HepG2 (cell line): ENCODE measurements around the gene FANCE. TPM values are rescaled to one million over a fixed set of nuclear protein-coding genes. Genes with fewer than 3 reads are reported as not detected.

ENCODE experiments used
- ATAC-seq: fragments of 200-7000 bp; cut with Tn5 transposase; 3 replicates; pipeline ENCODE4 v1.9.1; 2020; ENCODE audit warnings: mild to moderate bottlenecking, moderate library complexity
- BruUV-seq: library from RNA; stranded (reverse); fragments of 400-500 nt; replicated peaks from 2 replicates; lab custom pipeline; 2021; lab: Mats Ljungman, UMichigan
- CTCF ChIA-PET: fragments of 300-600 bp; formaldehyde crosslinking; extraction: SDS; loops from one replicate; lab custom pipeline; 2021; ENCODE audit warnings: low total read pairs, inconsistent platforms, low intra/inter-chr PET ratio; lab: Yijun Ruan, JAX
- POLR2A ChIA-PET: fragments of 350-600 bp; sonication (Branson Sonifier 250); formaldehyde crosslinking; loops from one replicate; lab custom pipeline; 2020; ENCODE audit warnings: antibody characterized with exemption, inconsistent platforms; lab: Yijun Ruan, JAX
- DNase-seq: peaks from one replicate; pipeline ENCODE4 v3.0.0-alpha.2; 2015; ENCODE audit warnings: low spot score
- FAIRE-seq: peaks from 3 replicates; lab custom pipeline; 2011; peaks lifted over from hg19 to GRCh38; lab: Jason Lieb, UNC
- H2AFZ ChIP-seq: one replicate; pipeline ENCODE4 v1.6.1; 2011; ENCODE audit warnings: low read length, inconsistent platforms
- H3K27ac ChIP-seq: fragments of 300-600 bp; 3 replicates; pipeline ENCODE4 v1.8.0; 2011; ENCODE audit warnings: mixed run types, mild to moderate bottlenecking, mixed read lengths, low read length, inconsistent platforms; ENCODE audit not compliant: insufficient read depth; ENCODE audit errors: extremely low read length
- H3K27me3 ChIP-seq, 2 experiments: fragments of 200-600 bp in 1 of 2; 2 replicates in 1 of 2; 3 replicates in 1 of 2; pipeline versions ENCODE4 v1.6.0 to v1.8.0; 2011; ENCODE audit warnings: low read length in 2 of 2, mild to moderate bottlenecking in 2 of 2, moderate library complexity in 2 of 2, inconsistent platforms in 1 of 2; ENCODE audit not compliant: insufficient read depth in 2 of 2, control insufficient read depth in 1 of 2
- H3K36me3 ChIP-seq, 2 experiments: fragments of 200-600 bp in 1 of 2; replicated peaks in 1 of 2; 2 replicates in 1 of 2; 3 replicates in 1 of 2; pipeline versions ENCODE4 v1.5.1 to v1.8.0; 2011; ENCODE audit warnings: low read length in 2 of 2, inconsistent platforms in 1 of 2; ENCODE audit not compliant: insufficient read depth in 2 of 2, control insufficient read depth in 1 of 2
- H3K4me1 ChIP-seq: 2 replicates; pipeline ENCODE4 v1.5.1; 2012; ENCODE audit warnings: low read length, inconsistent platforms; ENCODE audit not compliant: insufficient read depth
- H3K4me2 ChIP-seq: 2 replicates; pipeline ENCODE4 v1.6.0; 2011; ENCODE audit warnings: low read depth, low read length, inconsistent platforms
- H3K4me3 ChIP-seq, 3 experiments: fragments of 200-600 bp in 1 of 3; sonication (generic), shearing (Covaris generic) in 1 of 3; replicated peaks in 1 of 3; 2 replicates each; pipeline ENCODE4 v1.5.1; 2011 to 2016; ENCODE audit warnings: low read length in 3 of 3, inconsistent platforms in 2 of 3, low read depth in 2 of 3, mild to moderate bottlenecking in 2 of 3, control low read depth in 1 of 3, mixed read lengths in 1 of 3; ENCODE audit not compliant: insufficient read depth in 1 of 3
- H3K79me2 ChIP-seq: one replicate; pipeline ENCODE4 v1.6.1; 2011; ENCODE audit warnings: low read length, inconsistent platforms; ENCODE audit not compliant: insufficient read depth
- H3K9ac ChIP-seq: 2 replicates; pipeline ENCODE4 v1.6.0; 2011; ENCODE audit warnings: mild to moderate bottlenecking, low read depth, low read length, inconsistent platforms; ENCODE audit not compliant: insufficient read depth
- H3K9me3 ChIP-seq: 2 replicates; pipeline ENCODE4 v1.5.1; 2012; ENCODE audit warnings: mild to moderate bottlenecking, low read length
- H4K20me1 ChIP-seq: 2 replicates; pipeline ENCODE4 v1.6.0; 2011; ENCODE audit warnings: inconsistent platforms, mild to moderate bottlenecking, low read length, moderate library complexity; ENCODE audit not compliant: insufficient read depth
- ARNTL ChIP-seq: sonication (generic); formaldehyde crosslinking; IDR thresholded peaks from 2 replicates; pipeline ENCODE4 v1.4.0; 2020; ENCODE audit warnings: mild to moderate bottlenecking, missing genetic modification reagents
- CC2D1A ChIP-seq: sonication (generic); formaldehyde crosslinking; IDR thresholded peaks from 2 replicates; pipeline ENCODE4 v1.8.1; 2023; ENCODE audit warnings: mild to moderate bottlenecking, missing genetic modification reagents
- ETS1 ChIP-seq: sonication (generic); formaldehyde crosslinking; IDR thresholded peaks from 2 replicates; pipeline ENCODE4 v1.4.0; 2020; ENCODE audit warnings: missing genetic modification reagents
- GATAD2A ChIP-seq: IDR thresholded peaks from 2 replicates; pipeline ENCODE4 v1.6.1; 2016
- GLMP ChIP-seq: sonication (generic); formaldehyde crosslinking; IDR thresholded peaks from 2 replicates; pipeline ENCODE4 v1.9.0; 2021; ENCODE audit warnings: missing genetic modification reagents, mild to moderate bottlenecking, borderline replicate concordance
- JARID2 ChIP-seq: sonication (generic); formaldehyde crosslinking; IDR thresholded peaks from 2 replicates; pipeline ENCODE4 v1.8.1; 2023; ENCODE audit warnings: missing genetic modification reagents, inconsistent platforms; ENCODE audit not compliant: insufficient replicate concordance
- POLR2AphosphoS2 ChIP-seq: IDR thresholded peaks from 2 replicates; pipeline ENCODE4 v1.6.1; 2011; ENCODE audit warnings: low read depth, low read length, improper control_type of control experiment
- REXO4 ChIP-seq: sonication (generic); formaldehyde crosslinking; IDR thresholded peaks from 2 replicates; pipeline ENCODE4 v1.8.0; 2022; ENCODE audit warnings: missing genetic modification reagents, mild to moderate bottlenecking, borderline replicate concordance
- SALL2 ChIP-seq: sonication (generic); formaldehyde crosslinking; IDR thresholded peaks from 2 replicates; pipeline ENCODE4 v1.8.1; 2023; ENCODE audit warnings: mild to moderate bottlenecking, missing genetic modification reagents, inconsistent platforms
- ZMYM2 ChIP-seq: sonication (generic); formaldehyde crosslinking; IDR thresholded peaks from 2 replicates; pipeline ENCODE4 v1.8.0; 2022; ENCODE audit warnings: mild to moderate bottlenecking, missing genetic modification reagents
- ZNF138 ChIP-seq: sonication (generic); formaldehyde crosslinking; IDR thresholded peaks from 2 replicates; pipeline ENCODE4 v1.5.0; 2020; ENCODE audit warnings: mild to moderate bottlenecking, low read depth, missing genetic modification reagents
- ZNF343 ChIP-seq: sonication (generic); formaldehyde crosslinking; IDR thresholded peaks from 2 replicates; pipeline ENCODE4 v1.4.0; 2020; ENCODE audit warnings: mild to moderate bottlenecking, missing genetic modification reagents
- ZNF460 ChIP-seq: sonication (generic); formaldehyde crosslinking; IDR thresholded peaks from 2 replicates; pipeline ENCODE4 v1.5.1; 2020; ENCODE audit warnings: missing genetic modification reagents, mild to moderate bottlenecking, borderline replicate concordance
- ZNF781 ChIP-seq: sonication (generic); formaldehyde crosslinking; IDR thresholded peaks from 2 replicates; pipeline ENCODE4 v1.5.1; 2020; ENCODE audit warnings: borderline replicate concordance, mild to moderate bottlenecking, missing genetic modification reagents; ENCODE audit errors: not compliant biosample characterization
- WGBS: methylation state at CpG from one replicate; pipeline ENCODE4 v1.1.6; 2017; ENCODE audit warnings: low lambda C conversion rate; 5-methylcytosine and 5-hydroxymethylcytosine counted together
- in situ Hi-C: cut with HindIII; loops from 2 replicates; pipeline ENCODE4 v1.10.0; 2017; ENCODE audit warnings: low pct_unique_long_range_greater_than_20kb; ENCODE audit not compliant: extremely low pct_ligation_motif_present
- intact Hi-C: fragments of 100-400 bp; cut with micrococcal nuclease; formaldehyde crosslinking; loops from one replicate; pipeline ENCODE4 v1.10.0; 2022; ENCODE audit not compliant: unreplicated experiment
- polyA plus RNA-seq, 8 experiments: library from polyadenylated mRNA; depleted of rRNA in 3 of 8; stranded (reverse) in 7 of 8; unstranded in 1 of 8; fragments of >200 nt; fragmentation: Illumina TruSeq in 4 of 8; extraction: Trizol in 4 of 8; gene quantifications; 2 replicates each; pipeline versions ENCODE4 v1.2.1 to v1.2.3, GENCODE V29; 2011 to 2016; ENCODE audit warnings: low read depth in 4 of 8, missing spikeins in 1 of 8, mixed read lengths in 1 of 8; ENCODE audit not compliant: insufficient read depth in 1 of 8
- total RNA-seq, 5 experiments: library from RNA; depleted of rRNA; stranded (reverse); fragments of >200 nt; fragmentation: Illumina TruSeq; extraction: Trizol; gene quantifications; 2 replicates each; pipeline ENCODE4 v1.2.3, GENCODE V29; 2016; ENCODE audit warnings: low read depth in 1 of 5

Gene FANCE
- total and polyA plus RNA-seq, 2 of the 13 experiments (the other 11 are each of a cell fraction or from before 2014, with no cell fraction given): 7.1 to 11.2 TPM

GRCh38 chr6:35508027-35508426, 55.9 kb downstream of the FANCE start:
- Histone ChIP-seq H4K20me1 (no peaks in the 10 kb centered on the region), H2AFZ (no peak overlapping the region), H3K27me3 (peaks cover 11 to 81% of the 10 kb centered on the region in 2 experiments)
- TF ChIP-seq SALL2 (CRISPR knock-in tag) (no peak), ZNF781 (no peak), ZNF138 (CRISPR knock-in tag) (no peak), CC2D1A (CRISPR knock-in tag) (no peak), ETS1 (CRISPR knock-in tag) (no peak), GATAD2A (no peak), GLMP (CRISPR knock-in tag) (no peak), ARNTL (CRISPR knock-in tag) (no peak), ZNF343 (no peak), JARID2 (CRISPR knock-in tag) (no peak), ZMYM2 (CRISPR knock-in tag) (no peak), REXO4 (CRISPR knock-in tag) (no peak), ZNF460 (CRISPR knock-in tag) (no peak), POLR2AphosphoS2 (no peak)
- TF ChIP-seq, all 625 proteins: peak for 0
- H3K9ac ChIP-seq: no peak overlapping the region
- BruUV-seq: no TSS peak
- H3K9me3 ChIP-seq: no peaks in the 10 kb centered on the region
- POLR2A ChIA-PET: no interaction called here
- ATAC-seq (no peak), DNase-seq (no peak), FAIRE-seq (no peak)
- H3K27ac ChIP-seq: no peak overlapping the region
- CTCF ChIA-PET: no interaction called here
- H3K36me3 ChIP-seq: no peaks in the 10 kb centered on the region
- peaks cover 22% of the 10 kb centered on the region for H3K4me1 ChIP-seq
- 20% methylated on average over 2 of the region's 2 CpGs for WGBS
- H3K4me3 ChIP-seq: no peak overlapping the region
- no peaks in the 10 kb centered on the region for H3K79me2 ChIP-seq
- no peak overlapping the region for H3K4me2 ChIP-seq
- in situ Hi-C loops (no loop called here), intact Hi-C loops (no loop called here)
